ENCODE data around the gene NOP58.

DNA sequence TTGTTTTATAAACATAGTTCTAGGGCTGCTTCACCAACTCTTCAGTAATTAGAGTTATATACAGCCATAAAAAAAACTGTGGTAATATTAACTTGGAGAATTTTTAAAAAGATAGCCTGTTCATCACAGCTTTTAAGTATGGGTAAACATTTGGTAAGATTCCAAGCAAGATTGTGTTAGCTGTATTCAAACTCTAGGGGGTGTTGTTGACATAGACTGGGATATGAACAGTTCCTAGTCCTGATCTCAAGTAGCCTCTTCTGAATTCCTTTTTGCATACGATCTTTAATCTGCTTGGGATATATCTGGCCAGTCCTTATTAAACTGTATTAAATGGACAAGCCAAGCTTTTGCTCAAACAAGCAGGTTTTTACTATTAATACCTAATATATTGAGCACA lies 13.4 kb downstream of the NOP58 start:
- TF ChIP-seq MAZ (IDR thresholded peaks at IDR 0.05; ENCODE audit: borderline replicate concordance, low read depth, low read length) (no peak), CEBPB (IDR thresholded peaks at IDR 0.05) (no peak), RFX5 (IDR thresholded peaks at IDR 0.05) (no peak), GATA3 (IDR thresholded peaks at IDR 0.05; ENCODE audit: borderline replicate concordance) (no peak), POLR2A (IDR thresholded peaks at IDR 0.05; ENCODE audit: low read length) (no peak), ESRRA (IDR thresholded peaks at IDR 0.05; ENCODE audit: borderline replicate concordance, low read length) (no peak), CHD2 (IDR thresholded peaks at IDR 0.05; ENCODE audit: low read length, partially characterized antibody) (no peak), EP300 (IDR thresholded peaks at IDR 0.05) (no peak), PHF8 (IDR thresholded peaks at IDR 0.05; ENCODE audit: borderline replicate concordance, low read depth) (no peak), EHMT2 (IDR thresholded peaks at IDR 0.05; ENCODE audit: low read depth) (no peak)
- TF ChIP-seq, protein P1, sequence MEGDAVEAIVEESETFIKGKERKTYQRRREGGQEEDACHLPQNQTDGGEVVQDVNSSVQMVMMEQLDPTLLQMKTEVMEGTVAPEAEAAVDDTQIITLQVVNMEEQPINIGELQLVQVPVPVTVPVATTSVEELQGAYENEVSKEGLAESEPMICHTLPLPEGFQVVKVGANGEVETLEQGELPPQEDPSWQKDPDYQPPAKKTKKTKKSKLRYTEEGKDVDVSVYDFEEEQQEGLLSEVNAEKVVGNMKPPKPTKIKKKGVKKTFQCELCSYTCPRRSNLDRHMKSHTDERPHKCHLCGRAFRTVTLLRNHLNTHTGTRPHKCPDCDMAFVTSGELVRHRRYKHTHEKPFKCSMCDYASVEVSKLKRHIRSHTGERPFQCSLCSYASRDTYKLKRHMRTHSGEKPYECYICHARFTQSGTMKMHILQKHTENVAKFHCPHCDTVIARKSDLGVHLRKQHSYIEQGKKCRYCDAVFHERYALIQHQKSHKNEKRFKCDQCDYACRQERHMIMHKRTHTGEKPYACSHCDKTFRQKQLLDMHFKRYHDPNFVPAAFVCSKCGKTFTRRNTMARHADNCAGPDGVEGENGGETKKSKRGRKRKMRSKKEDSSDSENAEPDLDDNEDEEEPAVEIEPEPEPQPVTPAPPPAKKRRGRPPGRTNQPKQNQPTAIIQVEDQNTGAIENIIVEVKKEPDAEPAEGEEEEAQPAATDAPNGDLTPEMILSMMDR (IDR thresholded peaks at IDR 0.05), result peak; percentile 54
- TF ChIP-seq, protein P2, sequence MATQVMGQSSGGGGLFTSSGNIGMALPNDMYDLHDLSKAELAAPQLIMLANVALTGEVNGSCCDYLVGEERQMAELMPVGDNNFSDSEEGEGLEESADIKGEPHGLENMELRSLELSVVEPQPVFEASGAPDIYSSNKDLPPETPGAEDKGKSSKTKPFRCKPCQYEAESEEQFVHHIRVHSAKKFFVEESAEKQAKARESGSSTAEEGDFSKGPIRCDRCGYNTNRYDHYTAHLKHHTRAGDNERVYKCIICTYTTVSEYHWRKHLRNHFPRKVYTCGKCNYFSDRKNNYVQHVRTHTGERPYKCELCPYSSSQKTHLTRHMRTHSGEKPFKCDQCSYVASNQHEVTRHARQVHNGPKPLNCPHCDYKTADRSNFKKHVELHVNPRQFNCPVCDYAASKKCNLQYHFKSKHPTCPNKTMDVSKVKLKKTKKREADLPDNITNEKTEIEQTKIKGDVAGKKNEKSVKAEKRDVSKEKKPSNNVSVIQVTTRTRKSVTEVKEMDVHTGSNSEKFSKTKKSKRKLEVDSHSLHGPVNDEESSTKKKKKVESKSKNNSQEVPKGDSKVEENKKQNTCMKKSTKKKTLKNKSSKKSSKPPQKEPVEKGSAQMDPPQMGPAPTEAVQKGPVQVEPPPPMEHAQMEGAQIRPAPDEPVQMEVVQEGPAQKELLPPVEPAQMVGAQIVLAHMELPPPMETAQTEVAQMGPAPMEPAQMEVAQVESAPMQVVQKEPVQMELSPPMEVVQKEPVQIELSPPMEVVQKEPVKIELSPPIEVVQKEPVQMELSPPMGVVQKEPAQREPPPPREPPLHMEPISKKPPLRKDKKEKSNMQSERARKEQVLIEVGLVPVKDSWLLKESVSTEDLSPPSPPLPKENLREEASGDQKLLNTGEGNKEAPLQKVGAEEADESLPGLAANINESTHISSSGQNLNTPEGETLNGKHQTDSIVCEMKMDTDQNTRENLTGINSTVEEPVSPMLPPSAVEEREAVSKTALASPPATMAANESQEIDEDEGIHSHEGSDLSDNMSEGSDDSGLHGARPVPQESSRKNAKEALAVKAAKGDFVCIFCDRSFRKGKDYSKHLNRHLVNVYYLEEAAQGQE (IDR thresholded peaks at IDR 0.05), result peak; percentile 42; the same call in 1 of the 2 replicates
- TF ChIP-seq, protein P3, sequence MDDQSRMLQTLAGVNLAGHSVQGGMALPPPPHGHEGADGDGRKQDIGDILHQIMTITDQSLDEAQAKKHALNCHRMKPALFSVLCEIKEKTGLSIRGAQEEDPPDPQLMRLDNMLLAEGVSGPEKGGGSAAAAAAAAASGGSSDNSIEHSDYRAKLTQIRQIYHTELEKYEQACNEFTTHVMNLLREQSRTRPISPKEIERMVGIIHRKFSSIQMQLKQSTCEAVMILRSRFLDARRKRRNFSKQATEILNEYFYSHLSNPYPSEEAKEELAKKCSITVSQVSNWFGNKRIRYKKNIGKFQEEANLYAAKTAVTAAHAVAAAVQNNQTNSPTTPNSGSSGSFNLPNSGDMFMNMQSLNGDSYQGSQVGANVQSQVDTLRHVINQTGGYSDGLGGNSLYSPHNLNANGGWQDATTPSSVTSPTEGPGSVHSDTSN (IDR thresholded peaks at IDR 0.05), result no peak

All from A549 (cell line).